NCI-H146 (cell line): Measurements from ENCODE around the gene RPL6.
"Not testable (repeated sequence)": the region's sequence is repeated elsewhere in the genome, so short reads cannot be mapped to it uniquely, and the experiment has no call there.

Experiments used
- DNase-seq: peaks from one replicate; lab custom pipeline; 2025; lab: John Stamatoyannopoulos, UW

Gene RPL6

DNA sequence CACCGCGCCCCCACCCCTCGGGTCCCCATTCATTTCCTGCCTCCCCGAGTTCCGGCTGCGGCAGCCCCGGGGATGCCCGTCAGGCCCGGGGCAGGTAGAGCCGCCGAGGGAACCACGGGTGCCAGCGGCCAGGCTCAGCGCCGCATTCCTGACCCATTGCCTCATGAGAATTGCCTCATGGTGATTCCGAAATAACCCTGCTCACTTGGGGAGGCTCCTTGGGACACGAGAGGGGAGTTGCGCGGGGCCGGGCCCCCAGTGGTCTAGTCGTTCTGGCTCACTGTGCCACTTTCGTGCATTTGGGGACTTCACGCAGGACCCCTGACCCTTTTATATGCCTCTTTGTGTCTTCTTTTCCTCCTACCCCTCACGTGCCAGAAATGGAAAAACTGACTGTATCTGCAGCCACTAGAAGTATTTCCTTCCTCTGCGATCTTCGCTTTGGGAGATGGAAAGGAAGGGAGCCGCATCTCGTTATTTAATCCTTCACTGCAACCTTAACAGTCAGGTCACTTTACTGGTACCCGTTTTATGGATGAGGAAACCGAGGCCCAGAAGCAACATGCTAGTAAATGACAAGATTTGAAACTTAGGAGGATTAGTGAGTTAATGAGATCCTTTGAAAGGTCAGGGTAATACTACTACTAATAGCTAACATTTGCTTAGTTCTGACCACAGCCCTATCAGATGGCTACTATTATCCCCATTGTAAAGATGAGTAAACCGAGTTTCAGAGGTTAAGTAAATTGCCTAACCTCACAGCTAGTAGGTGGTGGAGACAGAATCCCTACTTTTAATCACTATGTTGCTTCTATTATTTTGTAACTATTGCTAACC is 10.1 kb upstream of the RPL6 start:
- peak; percentile 42 for DNase-seq

DNA sequence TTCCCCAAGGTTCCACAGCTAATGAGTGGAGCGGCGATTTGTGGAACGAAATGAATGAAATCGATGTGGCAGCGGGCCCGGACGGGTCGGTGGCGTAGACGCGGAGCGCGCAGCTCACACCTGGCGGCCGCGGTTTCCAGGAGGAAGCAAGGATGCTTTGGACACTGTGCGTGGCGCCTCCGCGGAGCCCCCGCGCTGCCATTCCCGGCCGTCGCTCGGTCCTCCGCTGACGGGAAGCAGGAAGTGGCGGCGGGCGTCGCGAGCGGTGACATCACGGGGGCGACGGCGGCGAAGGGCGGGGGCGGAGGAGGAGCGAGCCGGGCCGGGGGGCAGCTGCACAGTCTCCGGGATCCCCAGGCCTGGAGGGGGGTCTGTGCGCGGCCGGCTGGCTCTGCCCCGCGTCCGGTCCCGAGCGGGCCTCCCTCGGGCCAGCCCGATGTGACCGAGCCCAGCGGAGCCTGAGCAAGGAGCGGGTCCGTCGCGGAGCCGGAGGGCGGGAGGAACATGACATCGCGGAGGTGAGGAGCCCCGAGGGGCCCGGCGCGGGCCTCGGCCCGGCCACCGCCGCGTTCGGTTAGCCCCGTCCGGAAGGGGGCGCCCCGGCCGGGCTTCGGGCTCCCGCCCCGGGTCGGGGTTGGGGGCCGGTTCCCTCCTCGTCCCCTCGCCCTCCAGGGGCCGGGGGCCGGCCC is 9.3 kb upstream of the RPL6 start, which contains the start of gene PTPN11:
TSS of gene PTPN11 (plus strand) at position 340 of the 689 bp plus-strand sequence. CDS start at position 505, 165 bp downstream.
- peak; percentile 86 for DNase-seq

DNA sequence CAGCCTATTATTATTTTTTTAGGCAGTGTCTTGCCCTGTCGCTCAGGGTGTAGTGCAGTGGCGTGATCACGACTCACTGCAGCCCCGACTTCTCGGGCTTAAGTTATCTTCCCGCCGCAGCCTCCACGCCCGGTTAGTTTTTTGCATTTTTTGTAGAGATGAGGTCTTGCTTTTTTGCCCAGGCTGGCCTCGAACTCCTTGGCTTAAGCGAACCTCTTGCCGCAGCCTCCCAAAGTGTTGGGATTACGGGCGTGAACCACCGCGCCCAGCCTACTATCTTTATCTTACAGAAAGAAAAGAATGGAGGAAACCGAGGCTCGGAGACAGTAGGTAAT is 8.8 kb upstream of the RPL6 start:
- no peak for DNase-seq

DNA sequence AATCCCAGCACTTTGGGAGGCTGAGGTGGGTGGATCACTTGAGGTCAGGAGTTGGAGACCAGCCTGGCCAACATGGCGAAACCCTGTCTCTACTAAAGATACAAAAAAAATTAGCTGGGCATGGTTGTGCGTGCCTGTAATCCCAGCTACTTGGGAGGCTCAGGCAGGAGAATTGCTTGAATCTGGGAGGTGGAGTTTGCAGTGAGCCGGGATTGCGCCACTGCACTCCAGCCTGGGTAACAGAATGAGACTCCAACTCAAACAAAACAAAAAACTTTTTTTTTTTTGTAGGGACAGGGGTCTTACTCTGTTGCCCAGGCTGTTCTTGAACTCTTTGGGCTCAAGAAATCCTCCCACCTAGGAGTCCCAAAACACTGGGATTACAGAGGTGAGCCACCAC is 6.1 kb upstream of the RPL6 start:
- not testable (repeated sequence) for DNase-seq

DNA sequence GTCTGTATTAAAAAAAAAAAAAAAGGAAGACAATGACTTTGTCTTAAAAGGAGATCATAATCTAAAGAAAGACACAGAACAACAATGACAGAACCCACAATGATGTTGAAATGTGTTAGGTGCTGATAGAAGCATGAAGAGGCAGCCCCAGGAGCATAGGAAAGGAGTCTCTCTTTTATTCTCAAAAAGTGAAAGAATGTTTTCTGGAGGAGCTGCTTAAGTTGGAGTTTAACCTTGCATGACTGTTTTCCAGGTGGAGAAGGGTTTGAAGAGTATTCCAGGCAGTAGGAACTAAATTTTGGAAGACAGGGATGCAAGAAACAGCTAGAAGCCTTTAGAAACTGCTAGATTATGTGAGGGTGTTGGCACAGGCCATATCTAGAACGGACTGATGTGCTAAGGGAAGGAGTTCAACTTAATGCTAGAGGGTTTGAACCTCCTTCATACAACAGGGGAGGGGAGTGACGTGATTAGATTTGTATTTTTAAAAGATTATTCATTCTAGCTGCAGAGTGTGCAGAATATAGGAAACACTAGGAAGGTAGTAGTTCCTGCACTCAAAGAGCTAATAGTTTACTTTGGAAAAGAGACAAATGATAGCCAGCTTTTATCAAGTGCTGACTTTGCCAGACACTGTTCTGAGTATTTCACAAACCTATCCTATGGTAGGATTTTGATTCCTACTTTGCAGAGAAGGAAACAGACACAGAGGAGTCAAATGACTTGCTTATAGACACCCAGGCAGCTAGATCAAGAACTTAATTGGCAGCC is 4.6 kb upstream of the RPL6 start:
- no peak for DNase-seq

DNA sequence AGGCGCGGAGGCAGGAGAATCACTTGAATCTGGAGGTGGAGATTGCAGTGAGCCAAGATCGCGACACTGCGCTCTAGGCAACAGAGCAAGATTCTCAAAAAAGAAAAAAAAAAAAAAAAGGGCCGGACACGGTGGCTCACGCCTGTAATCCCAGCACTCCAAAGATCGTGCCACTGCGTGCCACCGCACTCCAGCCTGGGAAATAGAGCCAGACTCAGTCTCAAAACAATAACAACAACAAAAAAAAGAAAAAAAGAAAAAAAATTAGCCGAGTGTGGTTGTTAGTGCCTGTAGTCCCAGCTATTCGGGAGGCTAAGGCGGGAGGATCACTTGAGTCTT is 470 bp upstream of the RPL6 start:
- no peak for DNase-seq

DNA sequence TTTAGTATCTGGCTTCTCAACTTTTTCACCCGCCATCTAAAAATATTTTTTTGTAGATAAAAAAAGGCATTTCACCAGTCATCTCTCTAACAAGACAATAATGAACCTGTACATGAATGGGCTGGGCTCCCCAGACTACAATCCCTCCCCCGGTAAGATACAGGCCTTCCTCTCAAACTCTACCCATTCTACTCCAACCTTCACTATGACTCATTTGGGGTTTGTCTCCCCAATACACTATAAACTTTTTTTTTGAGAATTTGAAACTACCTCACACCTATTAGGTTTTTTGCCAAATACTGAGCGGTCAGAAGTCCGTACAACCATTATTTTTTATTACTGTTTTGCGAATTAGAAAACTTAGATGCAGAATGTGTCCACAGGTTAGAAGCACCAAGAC is 784 bp downstream of the RPL6 start:
- DNase-seq, result no peak

DNA sequence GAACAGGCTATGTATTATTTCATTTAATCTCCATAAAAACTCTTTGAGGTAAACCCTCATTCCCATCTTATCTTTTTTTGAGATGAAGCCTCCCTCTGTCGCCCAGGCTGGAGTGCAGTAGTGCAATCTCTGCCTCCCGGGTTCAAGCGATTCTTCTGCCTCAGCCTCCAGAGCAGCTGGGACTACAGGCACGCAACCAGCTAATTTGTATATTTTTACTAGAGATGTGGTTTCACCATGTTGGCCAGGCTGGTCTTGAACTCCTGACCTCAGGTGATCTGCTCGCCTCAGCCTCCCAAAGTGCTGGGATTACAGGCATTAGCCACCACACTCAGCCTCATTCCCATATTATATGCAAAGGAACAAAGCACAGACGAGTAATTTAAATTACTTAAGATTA is 1.7 kb downstream of the RPL6 start:
- DNase-seq, result not testable (repeated sequence)

DNA sequence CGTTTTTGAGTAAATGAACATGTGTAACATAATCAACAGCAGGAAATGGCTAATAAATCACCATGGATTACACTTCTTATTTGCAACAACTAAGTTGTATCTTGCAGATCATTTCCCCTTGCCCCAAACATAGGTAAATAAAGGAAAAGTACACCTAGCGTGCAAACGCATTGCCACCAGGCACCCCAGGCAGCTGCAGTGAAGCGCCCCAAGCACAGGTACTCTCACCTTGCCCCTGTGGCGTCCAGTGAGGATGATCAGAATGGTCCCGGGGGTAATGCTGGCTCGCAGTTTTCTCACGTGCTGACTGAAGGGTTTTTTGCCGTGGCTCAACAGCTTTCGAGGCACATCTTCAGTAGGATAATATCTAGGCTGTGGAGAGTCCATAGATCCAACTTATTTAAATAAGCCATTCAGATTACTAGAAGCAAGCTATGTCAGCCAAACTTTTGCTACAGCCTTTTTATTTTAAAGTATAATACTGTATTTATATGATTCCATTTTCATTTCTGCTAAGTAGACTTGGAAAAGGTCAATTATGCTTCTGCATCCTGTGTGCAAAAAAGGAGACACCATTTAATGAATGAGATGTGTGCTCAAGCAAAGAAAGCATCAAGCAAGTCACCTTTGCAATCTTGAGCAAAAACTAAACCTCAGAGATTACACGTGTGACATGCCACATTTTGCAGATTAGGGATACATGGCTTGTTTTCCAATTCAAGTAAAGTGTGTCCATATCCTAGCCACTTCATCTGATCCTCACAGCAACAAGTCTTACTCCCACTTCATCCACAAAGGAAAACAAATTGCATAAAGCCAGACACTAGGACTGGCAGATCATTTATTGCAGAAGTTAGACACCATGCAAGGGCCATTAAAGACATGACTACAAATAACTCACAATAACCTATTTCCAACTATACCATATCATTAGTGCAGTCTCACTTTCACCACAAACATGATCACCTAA is 2.6 kb downstream of the RPL6 start:
- DNase-seq, result no peak

DNA sequence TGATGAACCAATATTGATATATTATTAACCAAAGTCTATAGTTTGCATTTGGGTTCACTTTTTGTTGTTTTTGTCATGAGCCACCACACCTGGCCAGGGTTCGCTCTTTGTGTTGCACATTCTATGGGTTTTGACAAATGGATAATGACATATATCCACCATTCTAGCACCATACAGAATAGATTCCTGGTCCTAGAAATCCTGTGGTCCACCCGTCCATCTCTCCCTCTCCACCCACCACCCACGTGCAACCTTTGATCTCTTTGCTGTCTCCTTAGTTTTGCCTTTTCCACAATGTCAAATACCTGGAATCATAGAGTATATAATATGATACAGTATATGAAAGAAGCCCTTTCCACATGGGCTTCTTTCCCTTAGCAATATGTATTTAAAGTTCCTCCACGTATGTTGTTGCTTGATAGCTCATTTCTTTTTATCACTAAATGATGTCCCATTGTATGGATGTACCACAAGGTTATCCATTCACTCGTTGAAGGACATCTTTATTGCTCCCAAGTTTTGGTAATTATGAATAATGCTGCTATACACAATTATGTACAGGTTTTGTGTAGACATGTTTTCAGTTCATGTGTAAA is 7.4 kb downstream of the RPL6 start:
- DNase-seq, result no peak

DNA sequence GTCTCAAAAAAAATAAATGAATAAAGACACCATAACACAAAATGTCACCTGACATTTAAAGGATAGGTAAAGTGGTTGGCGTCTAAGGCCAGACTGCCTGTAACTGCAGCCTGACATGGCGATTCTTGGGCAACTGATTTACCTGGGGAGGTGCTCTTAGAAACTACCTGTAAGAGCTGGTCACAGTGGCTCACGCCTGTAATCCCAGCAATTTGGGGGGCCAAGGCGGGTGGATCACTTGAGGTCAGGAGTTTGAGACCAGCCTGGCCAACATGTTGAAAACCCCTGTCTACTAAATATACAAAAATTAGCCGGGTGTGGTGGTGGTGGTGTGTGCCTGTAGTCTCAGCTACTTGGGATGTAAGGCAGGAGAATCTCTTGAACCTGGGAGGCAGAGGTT is 8.4 kb downstream of the RPL6 start:
- no peak for DNase-seq

DNA sequence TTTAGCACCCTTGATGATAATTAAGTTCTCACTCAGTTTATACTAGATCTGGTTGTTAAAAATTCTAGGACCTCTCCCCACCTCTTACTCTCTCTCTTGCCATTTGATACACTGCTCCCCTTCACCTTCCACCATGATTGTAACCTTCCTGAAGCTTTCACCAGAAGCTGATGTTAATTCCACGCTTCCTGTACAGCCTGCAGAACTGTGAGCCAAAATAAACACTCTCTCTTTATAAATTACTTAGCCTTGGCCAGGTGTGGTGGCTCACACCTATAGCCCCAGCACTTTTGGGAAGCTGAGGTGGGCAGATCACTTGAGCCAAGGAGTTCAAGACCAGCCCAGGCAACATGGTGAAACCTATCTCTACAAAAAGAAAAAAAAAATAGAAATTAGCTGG is 16.1 kb downstream of the RPL6 start:
- no peak for DNase-seq

DNA sequence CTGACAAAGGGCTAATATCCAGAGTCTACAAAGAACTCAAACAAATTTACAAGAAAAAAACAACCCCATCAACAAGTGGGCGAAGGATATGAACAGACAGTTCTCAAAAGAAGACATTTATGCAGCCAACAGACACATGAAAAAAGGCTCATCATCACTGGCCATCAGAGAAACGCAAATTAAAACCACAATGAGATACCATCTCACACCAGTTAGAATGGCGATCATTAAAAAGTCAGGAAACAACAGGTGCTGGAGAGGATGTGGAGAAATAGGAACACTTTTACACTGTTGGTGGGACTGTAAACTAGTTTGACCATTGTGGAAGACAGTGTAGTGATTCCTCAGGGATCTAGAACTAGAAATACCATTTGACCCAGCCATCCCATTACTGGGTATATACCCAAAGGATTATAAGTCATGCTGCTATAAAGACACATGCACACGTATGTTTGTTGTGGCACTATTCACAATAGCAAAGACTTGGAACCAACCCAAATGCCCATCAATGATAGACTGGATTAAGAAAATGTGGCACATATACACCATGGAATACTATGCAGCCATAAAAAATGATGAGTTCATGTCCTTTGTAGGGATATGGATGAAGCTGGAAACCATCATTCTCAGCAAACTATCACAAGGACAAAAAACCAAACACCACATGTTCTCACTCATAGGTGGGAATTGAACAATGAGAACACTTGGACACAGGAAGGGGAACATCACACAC is 19.3 kb downstream of the RPL6 start:
- not testable (repeated sequence) for DNase-seq

DNA sequence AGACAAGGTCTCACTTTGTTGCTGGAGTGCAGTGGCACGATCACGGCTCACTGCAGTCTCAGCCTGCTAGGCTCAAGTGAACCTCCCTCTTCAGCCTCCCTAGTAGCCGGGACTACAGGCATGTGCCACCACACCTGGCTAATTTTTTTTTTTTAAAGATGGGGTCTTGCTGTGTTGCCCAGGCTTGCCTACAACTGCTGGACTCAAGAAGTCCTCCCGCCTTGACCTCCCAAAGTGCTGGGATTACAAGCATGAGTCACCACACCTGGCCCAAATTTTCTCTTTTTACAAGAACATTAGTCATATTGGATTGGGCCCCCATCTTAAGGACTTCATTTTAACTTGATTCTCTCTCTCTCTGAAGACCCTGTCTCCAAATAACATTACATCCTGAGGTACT is 20.2 kb downstream of the RPL6 start:
- no peak for DNase-seq

DNA sequence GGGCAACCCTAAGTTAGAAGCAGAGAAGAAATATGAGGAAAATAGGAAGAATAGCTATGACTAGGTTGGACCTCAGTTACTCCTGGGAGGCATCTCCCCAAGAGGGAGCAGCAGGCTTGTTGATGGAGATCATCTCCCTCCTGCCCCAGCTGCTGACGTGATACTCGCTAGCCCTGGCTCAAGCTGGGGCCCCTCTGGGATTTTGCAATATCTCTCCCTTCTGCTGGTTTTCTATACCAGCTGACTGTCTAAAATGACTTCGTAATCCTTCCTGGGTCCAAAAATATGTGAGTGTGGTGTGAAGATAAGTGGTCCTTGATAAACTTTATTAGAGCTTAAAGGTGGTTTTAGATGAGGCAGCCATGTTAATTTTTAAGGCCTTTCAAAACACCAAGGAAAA is 22.7 kb downstream of the RPL6 start:
- no peak for DNase-seq

DNA sequence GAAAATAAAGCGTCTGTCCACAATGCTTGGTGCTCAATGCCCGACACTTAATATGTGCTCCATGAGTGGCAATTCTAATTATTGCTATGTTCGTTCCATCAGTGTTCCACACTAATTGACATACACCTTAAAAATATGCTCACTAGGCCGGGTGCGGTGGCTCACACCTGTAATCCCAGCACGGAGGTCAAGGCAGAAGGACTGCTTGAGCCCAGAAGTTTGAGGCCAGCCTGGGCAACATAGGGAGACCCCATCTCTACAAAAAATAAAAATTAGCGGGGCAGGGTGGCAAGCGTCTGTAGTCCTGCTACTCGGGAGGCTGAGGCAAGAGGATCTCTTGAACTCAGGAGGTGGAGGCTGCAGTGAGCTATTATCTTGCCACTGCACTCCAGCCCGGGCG is 26.5 kb downstream of the RPL6 start:
- no peak for DNase-seq

DNA sequence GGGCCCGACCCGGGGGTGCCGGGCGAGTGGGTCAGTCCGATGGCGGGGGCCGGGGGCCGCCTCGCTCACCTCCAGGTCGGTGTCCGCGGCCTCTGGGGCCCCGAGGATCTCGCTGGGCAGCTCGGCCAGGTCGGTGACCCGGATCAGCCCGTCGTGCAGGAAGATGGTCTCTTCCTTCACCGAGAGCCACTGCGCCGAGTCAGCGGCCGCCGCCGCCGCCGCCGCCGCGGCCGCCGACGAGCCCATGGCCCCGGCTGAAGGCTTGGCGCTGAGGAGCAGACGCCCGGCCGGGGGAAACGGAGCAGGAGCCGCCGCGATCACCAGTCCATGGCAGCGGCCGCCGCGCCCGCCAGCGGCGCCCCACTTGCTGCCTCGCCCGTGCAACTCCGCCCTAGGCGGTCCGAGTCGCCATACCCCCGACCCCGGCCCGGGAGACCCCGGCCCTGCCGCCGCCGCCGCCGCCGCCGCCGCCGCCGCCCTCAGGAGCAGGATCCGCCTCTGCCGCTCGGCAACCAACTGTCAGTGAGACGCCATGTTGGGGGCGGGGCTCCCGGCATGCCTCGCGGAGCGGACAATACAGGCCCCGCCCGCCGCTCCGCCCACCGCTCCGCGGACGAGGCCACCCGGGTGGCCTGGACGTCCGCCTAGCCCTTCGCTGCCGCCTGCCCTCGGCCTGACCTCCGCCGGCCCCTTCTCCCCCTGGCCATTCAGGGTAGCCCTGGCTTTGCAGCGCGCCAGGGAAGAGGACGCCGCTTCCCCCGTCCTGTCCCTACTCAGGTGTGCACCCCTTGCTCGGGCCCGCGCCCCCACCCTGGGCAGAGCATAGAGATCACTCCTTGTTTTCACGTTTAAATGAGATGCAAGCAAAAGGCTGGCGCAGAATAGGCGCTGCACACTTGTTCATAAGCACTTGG is 27.3 kb downstream of the RPL6 start, which contains the start of gene HECTD4:
TSS of gene HECTD4 (minus strand) at position 549 of the 914 bp plus-strand sequence. CDS start at position 246, 303 bp downstream.
- peak; percentile 93 for DNase-seq

DNA sequence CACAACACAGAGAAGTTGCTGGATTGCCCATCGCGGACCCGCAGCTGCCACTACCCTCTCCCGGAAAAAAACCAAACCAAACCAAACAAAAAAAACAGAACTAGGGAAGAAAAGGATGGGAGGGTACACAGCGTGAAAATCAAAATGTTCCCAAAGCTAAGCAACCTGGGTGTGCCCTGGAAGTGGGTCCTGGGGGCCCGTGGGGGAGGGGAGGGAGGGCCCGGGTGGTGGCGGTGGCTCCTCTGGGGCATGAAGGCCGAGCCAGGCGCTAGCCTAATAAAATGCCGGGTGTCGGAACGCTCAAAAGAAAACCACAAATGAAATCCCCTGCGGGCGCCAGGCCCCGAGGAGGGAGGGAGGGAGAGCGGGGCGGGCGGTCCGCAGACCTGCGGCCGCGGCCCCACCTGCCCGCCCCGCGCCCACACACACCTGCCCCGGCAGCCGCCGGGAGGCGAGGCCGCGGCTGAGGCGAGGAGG is 28.0 kb downstream of the RPL6 start:
- peak; percentile 68 for DNase-seq
